Measurements from ENCODE around the gene GNAS.

Gene GNAS

DNA sequence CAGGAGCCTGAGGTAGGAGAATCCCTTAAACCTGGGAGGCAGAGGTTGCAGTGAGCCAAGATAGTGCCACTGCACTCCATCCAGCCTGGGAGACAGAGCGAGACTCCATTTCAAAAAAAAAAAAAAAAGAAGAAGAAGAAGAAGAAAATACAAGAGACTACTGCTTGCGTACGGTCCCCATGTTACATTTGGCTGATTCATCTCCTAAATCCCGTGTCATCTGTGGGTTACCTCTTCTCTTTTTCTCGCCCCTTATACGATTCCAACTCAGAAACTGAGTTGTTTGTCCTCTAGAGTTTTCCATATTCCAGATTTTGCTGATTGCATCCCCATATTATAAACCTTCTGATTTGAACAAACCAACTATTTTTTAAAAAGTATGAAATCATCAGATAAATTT lies 66.1 kb downstream of the GNAS start:
- no peak for TF ChIP-seq GATA3 (IDR thresholded peaks at IDR 0.05; ENCODE audit: low read depth, low read length)

GRCh38 chr20:58921564-58921963 lies 69.0 kb downstream of the GNAS start:
- TF ChIP-seq GATA3 (IDR thresholded peaks at IDR 0.05; ENCODE audit: low read depth, low read length) = no peak
- no peak for TF ChIP-seq GATA2 (IDR thresholded peaks at IDR 0.05; ENCODE audit: low read depth, low read length)

- no peak for TF ChIP-seq GATA3 (IDR thresholded peaks at IDR 0.05; ENCODE audit: low read depth, low read length)
- TF ChIP-seq GATA2 (IDR thresholded peaks at IDR 0.05; ENCODE audit: low read depth, low read length) = no peak
Observed at GRCh38 chr20:58922036-58922435, 69.5 kb downstream of the GNAS start.

DNA sequence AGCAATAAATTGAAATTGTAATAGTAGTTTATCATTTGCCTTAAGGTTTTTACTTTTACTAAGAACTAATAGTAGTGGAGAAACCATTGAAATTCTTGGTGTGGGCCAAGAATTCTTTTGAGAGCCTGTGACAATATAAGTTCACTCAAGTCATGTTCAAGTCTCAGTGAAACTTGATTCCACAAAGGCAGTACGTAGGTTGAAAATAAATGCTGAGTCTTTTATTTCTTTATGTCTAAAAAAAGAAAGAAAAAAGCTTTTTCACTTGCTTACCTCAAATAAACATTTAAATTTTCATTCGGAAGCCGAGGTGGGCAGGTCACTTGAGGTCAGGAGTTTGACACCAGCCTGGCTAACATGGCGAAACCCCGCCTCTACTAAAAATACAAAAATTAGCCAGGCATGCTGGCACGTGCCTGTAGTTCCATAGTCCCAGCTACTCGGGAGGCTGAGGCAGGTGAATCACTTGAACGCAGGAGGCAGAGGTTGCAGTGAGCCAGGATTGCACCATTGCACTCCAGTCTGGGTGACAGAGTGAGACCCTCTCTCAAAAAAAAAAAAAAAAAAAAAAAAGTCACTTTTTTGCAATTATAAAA lies 70.7 kb downstream of the GNAS start:
- TF ChIP-seq GATA2 (IDR thresholded peaks at IDR 0.05; ENCODE audit: low read depth, low read length) = no peak

DNA sequence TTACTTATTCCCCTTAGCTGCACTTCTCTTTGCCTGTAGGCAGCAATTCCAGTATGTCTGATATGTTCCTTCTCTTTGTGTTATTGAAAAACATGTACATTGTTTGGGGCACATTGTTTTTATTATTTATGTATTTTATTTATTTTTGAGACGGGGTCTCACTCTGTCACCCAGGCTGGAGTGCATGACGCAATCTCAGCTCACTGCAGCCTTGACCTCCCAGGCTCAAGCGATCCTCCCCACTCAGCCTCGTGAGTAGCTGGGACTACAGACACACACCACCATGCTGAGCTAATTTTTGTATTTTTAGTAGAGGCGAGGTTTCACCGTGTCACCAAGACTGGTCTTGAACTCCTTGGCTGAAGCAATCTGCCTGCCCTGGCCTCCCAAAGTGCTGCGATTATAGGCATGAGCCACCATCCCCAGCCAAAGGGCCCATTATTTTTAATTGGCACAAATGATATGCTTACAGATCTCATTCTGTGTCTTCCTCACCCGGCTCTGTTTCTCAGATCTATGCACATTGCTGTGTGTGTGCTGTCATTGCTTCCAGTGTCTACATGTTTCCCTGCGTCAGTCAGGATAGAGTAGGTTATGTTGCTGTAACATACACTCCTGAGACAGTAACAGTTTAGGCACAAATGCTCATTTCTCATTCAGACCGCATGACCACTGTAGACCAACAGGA lies 74.4 kb downstream of the GNAS start:
- TF ChIP-seq GATA3 (IDR thresholded peaks at IDR 0.05; ENCODE audit: low read depth, low read length) = no peak
- TF ChIP-seq GATA2 (IDR thresholded peaks at IDR 0.05; ENCODE audit: low read depth, low read length) = no peak

DNA sequence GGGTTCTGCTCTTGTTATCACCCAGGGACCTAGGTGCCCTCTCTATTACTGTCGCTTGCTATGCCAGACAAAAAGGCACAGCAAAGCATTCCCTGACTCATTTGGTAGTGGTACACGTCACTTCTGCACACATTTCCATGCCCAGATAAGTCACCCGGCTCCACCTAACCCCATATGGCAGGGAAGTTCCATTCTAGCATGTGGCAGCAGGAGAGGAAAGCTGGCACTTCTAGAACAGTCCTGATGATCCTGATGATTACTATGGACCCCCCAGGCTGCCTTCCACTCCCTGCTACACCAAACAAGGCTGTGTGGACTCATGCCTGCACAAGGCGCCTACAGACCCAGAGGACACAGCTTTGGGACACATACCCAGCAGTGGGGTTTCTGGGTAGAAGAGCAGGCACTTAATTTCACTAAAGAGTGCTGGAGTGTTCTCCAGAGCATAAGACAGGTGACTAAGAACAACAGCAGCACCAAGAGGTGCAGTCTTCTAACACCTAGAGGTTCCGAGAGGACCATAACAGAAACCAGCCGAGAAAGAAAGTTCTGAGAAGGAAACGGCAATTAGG lies 75.1 kb downstream of the GNAS start:
- no peak for TF ChIP-seq GATA3 (IDR thresholded peaks at IDR 0.05; ENCODE audit: low read depth, low read length)
- no peak for TF ChIP-seq GATA2 (IDR thresholded peaks at IDR 0.05; ENCODE audit: low read depth, low read length)

- no peak for TF ChIP-seq GATA2 (IDR thresholded peaks at IDR 0.05; ENCODE audit: low read depth, low read length)
- TF ChIP-seq GATA3 (IDR thresholded peaks at IDR 0.05; ENCODE audit: low read depth, low read length) = no peak
Observed at GRCh38 chr20:58930496-58930895, 78.0 kb downstream of the GNAS start.

DNA sequence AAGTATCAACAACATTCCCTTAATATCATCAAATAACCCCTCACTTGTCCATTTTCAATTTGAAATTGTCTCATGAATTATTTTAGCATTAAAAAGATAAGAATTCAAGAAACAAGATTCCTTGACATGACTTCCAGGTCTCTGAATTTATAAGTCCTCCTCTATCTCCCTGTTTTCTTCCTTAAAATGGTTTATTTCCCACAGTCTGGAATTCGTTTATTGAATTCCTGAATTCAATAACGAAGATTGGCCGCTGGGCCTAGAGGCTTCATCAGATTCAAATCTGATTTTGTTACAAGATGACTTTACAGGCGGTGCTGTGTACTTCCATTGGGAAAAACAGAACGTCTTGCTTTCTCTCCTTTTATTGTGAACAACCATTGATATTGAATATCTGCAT lies 79.7 kb downstream of the GNAS start:
- TF ChIP-seq GATA2 (IDR thresholded peaks at IDR 0.05; ENCODE audit: low read depth, low read length) (no peak), GATA3 (IDR thresholded peaks at IDR 0.05; ENCODE audit: low read depth, low read length) (no peak)

DNA sequence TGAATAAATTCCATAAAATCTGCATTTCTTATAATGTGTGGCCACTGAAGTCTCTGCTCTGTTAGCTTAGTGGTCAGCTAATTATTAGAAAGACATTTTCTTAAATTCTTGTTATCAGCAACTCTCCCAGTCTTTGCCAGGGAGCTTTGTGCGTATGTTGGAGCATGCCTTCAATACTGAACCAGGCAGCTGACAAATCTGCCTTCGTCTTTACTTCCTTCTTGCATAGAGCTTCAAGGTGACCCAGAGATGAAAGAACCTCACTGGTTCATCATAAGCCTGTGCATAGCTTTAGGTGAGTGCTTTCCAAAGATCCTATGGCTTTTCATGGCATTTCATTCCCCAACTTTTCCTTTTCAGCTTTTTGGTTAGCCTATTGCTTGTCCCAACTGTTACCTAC lies 85.6 kb downstream of the GNAS start:
- TF ChIP-seq GATA3 (IDR thresholded peaks at IDR 0.05; ENCODE audit: low read depth, low read length) = no peak
- no peak for TF ChIP-seq GATA2 (IDR thresholded peaks at IDR 0.05; ENCODE audit: low read depth, low read length)

DNA sequence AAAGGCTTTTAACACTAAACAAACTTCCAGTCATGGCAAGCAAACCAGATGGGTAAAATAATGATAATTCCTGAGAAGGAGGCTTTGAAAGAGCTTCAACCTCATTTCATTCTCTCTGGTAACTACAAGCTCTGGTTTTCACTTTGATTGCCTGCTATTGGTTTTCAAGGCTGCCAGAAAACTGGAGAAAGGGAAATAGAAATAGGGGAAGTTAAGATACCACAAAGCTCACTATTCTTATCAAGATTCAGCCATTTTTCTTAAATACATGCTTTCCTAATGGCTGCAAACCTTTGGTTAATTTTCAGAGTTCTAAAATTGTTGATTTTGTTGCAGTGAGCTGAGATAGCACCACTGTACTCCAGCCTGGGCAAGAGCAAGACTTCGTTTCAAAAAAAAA lies 86.0 kb downstream of the GNAS start:
- TF ChIP-seq GATA2 (IDR thresholded peaks at IDR 0.05; ENCODE audit: low read depth, low read length) (no peak), GATA3 (IDR thresholded peaks at IDR 0.05; ENCODE audit: low read depth, low read length) (no peak)

- TF ChIP-seq GATA2 (IDR thresholded peaks at IDR 0.05; ENCODE audit: low read depth, low read length) = no peak
- no peak for TF ChIP-seq GATA3 (IDR thresholded peaks at IDR 0.05; ENCODE audit: low read depth, low read length)
Observed at GRCh38 chr20:58941471-58941870, 89.0 kb downstream of the GNAS start.

- TF ChIP-seq GATA3 (IDR thresholded peaks at IDR 0.05; ENCODE audit: low read depth, low read length) (no peak), GATA2 (IDR thresholded peaks at IDR 0.05; ENCODE audit: low read depth, low read length) (no peak)
Observed at GRCh38 chr20:58942549-58942948, 90.0 kb downstream of the GNAS start.

DNA sequence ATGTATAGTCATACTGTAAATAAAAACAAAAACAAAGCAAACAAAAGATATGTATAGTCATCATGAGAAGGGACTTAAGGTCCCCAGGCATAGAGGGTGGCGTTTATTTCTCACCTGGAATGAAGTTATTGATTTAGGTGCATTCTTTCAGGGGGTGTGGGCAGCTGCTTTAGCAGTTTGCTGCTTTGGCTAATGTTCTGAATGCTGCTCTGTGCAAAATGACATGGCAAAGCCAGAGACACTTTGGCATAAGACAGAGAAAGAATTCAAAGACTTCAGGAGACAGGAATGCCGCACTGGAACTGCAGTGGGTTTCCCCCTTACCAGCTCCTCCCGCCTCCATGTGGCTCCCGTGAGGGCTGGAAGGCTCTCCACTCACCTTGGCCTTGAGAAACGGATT lies 92.1 kb downstream of the GNAS start:
- TF ChIP-seq GATA3 (IDR thresholded peaks at IDR 0.05; ENCODE audit: low read depth, low read length) (no peak), GATA2 (IDR thresholded peaks at IDR 0.05; ENCODE audit: low read depth, low read length) (no peak)

- TF ChIP-seq GATA2 (IDR thresholded peaks at IDR 0.05; ENCODE audit: low read depth, low read length) (no peak), GATA3 (IDR thresholded peaks at IDR 0.05; ENCODE audit: low read depth, low read length) (no peak)
Observed at GRCh38 chr20:58945965-58946631, 93.6 kb downstream of the GNAS start.

- TF ChIP-seq GATA2 (IDR thresholded peaks at IDR 0.05; ENCODE audit: low read depth, low read length) (no peak), GATA3 (IDR thresholded peaks at IDR 0.05; ENCODE audit: low read depth, low read length) (no peak)
Observed at GRCh38 chr20:58950603-58951002, 98.1 kb downstream of the GNAS start.
